HFFc6 (cell line): Measurements from ENCODE around the gene CELF1. TPM values are rescaled to one million over a fixed set of nuclear protein-coding genes. Genes with fewer than 3 reads are reported as not detected.
A peak's percentile ranks its signal among the peaks of the same experiment; 100 is the strongest.

ENCODE experiments used
- DNase-seq: peaks from one replicate; pipeline ENCODE4 v3.0.0-alpha.2; 2018
- H3K27ac Mint-ChIP-seq: 2 replicates; pipeline ENCODE4 v1.8.0; 2020; ENCODE audit warnings: mild to moderate bottlenecking, mixed read lengths
- H3K27me3 Mint-ChIP-seq: 2 replicates; pipeline ENCODE4 v1.8.0; 2021; ENCODE audit warnings: mild to moderate bottlenecking, moderate library complexity, mixed read lengths; ENCODE audit not compliant: insufficient read depth
- H3K36me3 Mint-ChIP-seq: 2 replicates; pipeline ENCODE4 v1.8.0; 2021; ENCODE audit warnings: low read depth, mixed read lengths
- H3K4me1 Mint-ChIP-seq: 2 replicates; pipeline ENCODE4 v1.8.0; 2020; ENCODE audit warnings: low read depth, mixed read lengths
- H3K4me3 Mint-ChIP-seq: 2 replicates; pipeline ENCODE4 v1.8.0; 2020; ENCODE audit warnings: mild to moderate bottlenecking, moderate library complexity, mixed read lengths
- H3K9me3 Mint-ChIP-seq: 2 replicates; pipeline ENCODE4 v1.8.0; 2020; ENCODE audit warnings: mild to moderate bottlenecking, mixed read lengths
- total RNA-seq, 6 experiments: library from RNA; stranded (reverse); fragmentation: NEBNext Ultra II Directional; extraction: Animal tissue kit (Norgen Biotek cat#: 25700); gene quantifications; 2 replicates in 1 of 6; 3 replicates in 5 of 6; pipeline ENCODE4 v1.2.3, GENCODE V29; 2021
- TF ChIP-seq, protein P1 (sequence below): fragments of 200-600 bp; sonication (generic); IDR thresholded peaks from 2 replicates; pipeline ENCODE4 v1.5.0; 2021; ENCODE audit warnings: antibody characterized with exemption, mild to moderate bottlenecking

The CELF1 gene
- total RNA-seq, 6 experiments from 2014 or later = 103 to 131 (median 120) TPM

DNA sequence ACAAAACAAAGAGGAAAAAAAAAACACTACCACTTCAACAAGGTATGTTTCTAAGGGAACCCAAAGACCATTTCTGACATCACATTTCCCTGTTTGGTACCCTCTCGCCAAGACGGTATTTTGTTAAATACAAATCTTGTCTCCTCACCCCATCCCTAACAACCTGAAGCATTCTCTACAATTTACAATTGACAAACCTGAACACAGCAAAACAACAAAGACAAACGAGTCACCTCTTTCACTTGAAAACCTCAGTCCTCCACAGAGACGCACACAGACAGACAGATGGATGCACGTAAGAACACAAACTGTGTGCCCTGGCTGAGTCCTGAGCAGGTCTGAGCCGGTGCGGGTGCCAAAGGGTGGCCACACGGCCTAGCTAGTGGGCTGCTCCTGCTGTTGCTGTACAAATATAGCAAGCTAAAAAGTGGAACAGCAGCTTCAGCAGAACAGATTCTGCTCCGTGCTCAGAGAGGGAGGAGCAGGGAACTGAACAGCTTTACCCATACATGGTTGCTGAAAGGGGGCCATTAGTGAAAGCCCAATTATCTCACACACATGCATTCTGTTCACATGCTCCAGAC is 28.5 kb downstream of the CELF1 start:
- TF ChIP-seq, protein P1, sequence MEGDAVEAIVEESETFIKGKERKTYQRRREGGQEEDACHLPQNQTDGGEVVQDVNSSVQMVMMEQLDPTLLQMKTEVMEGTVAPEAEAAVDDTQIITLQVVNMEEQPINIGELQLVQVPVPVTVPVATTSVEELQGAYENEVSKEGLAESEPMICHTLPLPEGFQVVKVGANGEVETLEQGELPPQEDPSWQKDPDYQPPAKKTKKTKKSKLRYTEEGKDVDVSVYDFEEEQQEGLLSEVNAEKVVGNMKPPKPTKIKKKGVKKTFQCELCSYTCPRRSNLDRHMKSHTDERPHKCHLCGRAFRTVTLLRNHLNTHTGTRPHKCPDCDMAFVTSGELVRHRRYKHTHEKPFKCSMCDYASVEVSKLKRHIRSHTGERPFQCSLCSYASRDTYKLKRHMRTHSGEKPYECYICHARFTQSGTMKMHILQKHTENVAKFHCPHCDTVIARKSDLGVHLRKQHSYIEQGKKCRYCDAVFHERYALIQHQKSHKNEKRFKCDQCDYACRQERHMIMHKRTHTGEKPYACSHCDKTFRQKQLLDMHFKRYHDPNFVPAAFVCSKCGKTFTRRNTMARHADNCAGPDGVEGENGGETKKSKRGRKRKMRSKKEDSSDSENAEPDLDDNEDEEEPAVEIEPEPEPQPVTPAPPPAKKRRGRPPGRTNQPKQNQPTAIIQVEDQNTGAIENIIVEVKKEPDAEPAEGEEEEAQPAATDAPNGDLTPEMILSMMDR = no peak
- Mint-ChIP-seq H3K4me1 (peaks cover 48% of the 10 kb centered on the region), H3K36me3 (no peaks in the 10 kb centered on the region; the same call in 1 of the 2 replicates), H3K27ac (peak overlapping the region; percentile 85), H3K4me3 (peak overlapping the region; percentile 65), H3K9me3 (no peaks in the 10 kb centered on the region), H3K27me3 (peaks cover 2% of the 10 kb centered on the region; the same call in 1 of the 2 replicates)
- no peak for DNase-seq

GRCh38 chr11:47523490-47524225 is 29.3 kb downstream of the CELF1 start:
- H3K9me3 Mint-ChIP-seq = no peaks in the 10 kb centered on the region
- H3K4me1 Mint-ChIP-seq = peaks cover 51% of the 10 kb centered on the region
- H3K4me3 Mint-ChIP-seq = peak overlapping the region; percentile 65
- DNase-seq = peak; percentile 76
- H3K27ac Mint-ChIP-seq = peak overlapping the region; percentile 85
- H3K27me3 Mint-ChIP-seq = peaks cover 2% of the 10 kb centered on the region; the same call in 1 of the 2 replicates
- H3K36me3 Mint-ChIP-seq = peaks cover 4% of the 10 kb centered on the region; the same call in 1 of the 2 replicates
- TF ChIP-seq, protein P1 = no peak

DNA sequence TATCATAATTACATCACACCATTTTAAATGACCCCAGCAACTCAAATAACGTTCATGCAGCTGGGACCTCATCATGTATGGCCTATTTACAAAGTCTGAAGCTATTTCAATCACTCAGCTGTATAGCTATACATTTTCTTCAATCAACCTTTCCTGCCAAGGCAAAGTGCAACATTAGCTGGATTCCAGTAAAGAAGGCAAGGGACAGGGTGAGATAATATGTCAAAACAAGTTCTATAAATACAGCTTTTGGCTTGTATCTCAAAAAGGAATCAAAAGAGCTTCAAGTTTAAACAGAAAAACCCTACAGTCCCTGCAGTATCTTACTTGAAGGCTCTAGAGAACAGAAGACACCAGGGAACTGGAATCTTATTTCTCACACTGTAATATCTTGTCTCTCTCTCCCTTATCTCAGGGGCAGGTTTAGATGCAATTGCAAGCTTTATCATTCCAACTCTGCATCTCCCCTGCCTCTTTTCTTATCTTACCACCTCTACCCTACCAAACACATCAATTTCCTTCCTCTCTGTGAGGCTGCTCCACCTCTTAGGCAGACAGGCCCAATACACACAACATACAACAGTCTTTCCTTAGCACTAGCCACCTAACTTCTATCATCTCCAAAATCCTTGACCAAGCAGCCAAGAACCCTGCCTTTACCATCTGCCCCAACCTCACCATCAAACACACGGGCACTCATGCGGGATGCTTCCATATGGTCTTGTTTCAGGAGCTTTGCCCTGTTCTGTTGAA is 34.5 kb downstream of the CELF1 start:
- Mint-ChIP-seq H3K36me3 (peaks cover 5% of the 10 kb centered on the region), H3K9me3 (no peaks in the 10 kb centered on the region), H3K27me3 (no peaks in the 10 kb centered on the region; the same call in 1 of the 2 replicates), H3K4me3 (no peak overlapping the region), H3K27ac (peak overlapping the region; percentile 32; the same call in 1 of the 2 replicates), H3K4me1 (peaks cover 64% of the 10 kb centered on the region)
- TF ChIP-seq, protein P1 = no peak
- DNase-seq = no peak

- Mint-ChIP-seq H3K27me3 (no peaks in the 10 kb centered on the region; the same call in 1 of the 2 replicates), H3K36me3 (peaks cover 5% of the 10 kb centered on the region), H3K4me1 (peaks cover 68% of the 10 kb centered on the region), H3K27ac (peak overlapping the region; percentile 79; the same call in 1 of the 2 replicates), H3K4me3 (no peak overlapping the region), H3K9me3 (no peaks in the 10 kb centered on the region)
- DNase-seq = no peak
- TF ChIP-seq, protein P1 = no peak
Observed at GRCh38 chr11:47516984-47517853, 35.7 kb downstream of the CELF1 start.

- Mint-ChIP-seq H3K36me3 (peaks cover 5% of the 10 kb centered on the region), H3K9me3 (no peaks in the 10 kb centered on the region), H3K4me1 (peaks cover 78% of the 10 kb centered on the region), H3K27me3 (no peaks in the 10 kb centered on the region; the same call in 1 of the 2 replicates), H3K4me3 (no peak overlapping the region), H3K27ac (peak overlapping the region; percentile 79)
- no peak for DNase-seq
- TF ChIP-seq, protein P1 = no peak
Observed at GRCh38 chr11:47516155-47516554, 36.8 kb downstream of the CELF1 start.
